ENCODE data around the gene ELAVL3. TPM values are rescaled to one million over a fixed set of nuclear protein-coding genes. Genes with fewer than 3 reads are reported as not detected.
A peak's percentile ranks its signal among the peaks of the same experiment; 100 is the strongest.

The ELAVL3 gene
- total and polyA plus RNA-seq, 3 donors from 2014 or later = 0.74 to 7.5 (median 6.1) TPM

GRCh38 chr19:11510444-11510843 lies 29.6 kb upstream of the ELAVL3 start:
- Histone ChIP-seq H3K9me3 (no peaks in the 10 kb centered on the region), H3K27ac (no peak overlapping the region), H3K4me3 (no peak overlapping the region), H3K36me3 (ENCODE audit: low read depth, missing control alignments) (no peaks in the 10 kb centered on the region), H3K27me3 (no peaks in the 10 kb centered on the region), H3K4me1 (no peaks in the 10 kb centered on the region)
- intact Hi-C loops (cut with DNase I; ENCODE audit: low total_unique reads) = no loop called here
- TF ChIP-seq POLR2A (IDR thresholded peaks at IDR 0.05) = no peak
- WGBS, 2 donors = 91 to 97% methylated on average over 8 of the region's 8 CpGs
- DNase-seq = no peak

- Histone ChIP-seq H3K9me3 (no peaks in the 10 kb centered on the region), H3K36me3 (ENCODE audit: low read depth, missing control alignments) (no peaks in the 10 kb centered on the region), H3K4me1 (peaks cover 4% of the 10 kb centered on the region), H3K27ac (no peak overlapping the region), H3K4me3 (no peak overlapping the region), H3K27me3 (no peaks in the 10 kb centered on the region)
- intact Hi-C loops (cut with DNase I; ENCODE audit: low total_unique reads) = no loop called here
- WGBS, 2 donors = 77 to 86% methylated on average over 14 to 18 of the region's 18 CpGs
- no peak for DNase-seq
- TF ChIP-seq POLR2A (IDR thresholded peaks at IDR 0.05) = no peak
- TF ChIP-seq, protein P1, sequence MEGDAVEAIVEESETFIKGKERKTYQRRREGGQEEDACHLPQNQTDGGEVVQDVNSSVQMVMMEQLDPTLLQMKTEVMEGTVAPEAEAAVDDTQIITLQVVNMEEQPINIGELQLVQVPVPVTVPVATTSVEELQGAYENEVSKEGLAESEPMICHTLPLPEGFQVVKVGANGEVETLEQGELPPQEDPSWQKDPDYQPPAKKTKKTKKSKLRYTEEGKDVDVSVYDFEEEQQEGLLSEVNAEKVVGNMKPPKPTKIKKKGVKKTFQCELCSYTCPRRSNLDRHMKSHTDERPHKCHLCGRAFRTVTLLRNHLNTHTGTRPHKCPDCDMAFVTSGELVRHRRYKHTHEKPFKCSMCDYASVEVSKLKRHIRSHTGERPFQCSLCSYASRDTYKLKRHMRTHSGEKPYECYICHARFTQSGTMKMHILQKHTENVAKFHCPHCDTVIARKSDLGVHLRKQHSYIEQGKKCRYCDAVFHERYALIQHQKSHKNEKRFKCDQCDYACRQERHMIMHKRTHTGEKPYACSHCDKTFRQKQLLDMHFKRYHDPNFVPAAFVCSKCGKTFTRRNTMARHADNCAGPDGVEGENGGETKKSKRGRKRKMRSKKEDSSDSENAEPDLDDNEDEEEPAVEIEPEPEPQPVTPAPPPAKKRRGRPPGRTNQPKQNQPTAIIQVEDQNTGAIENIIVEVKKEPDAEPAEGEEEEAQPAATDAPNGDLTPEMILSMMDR (IDR thresholded peaks at IDR 0.05) = no peak
Measured at GRCh38 chr19:11507370-11508078, 26.7 kb upstream of the ELAVL3 start.

DNA sequence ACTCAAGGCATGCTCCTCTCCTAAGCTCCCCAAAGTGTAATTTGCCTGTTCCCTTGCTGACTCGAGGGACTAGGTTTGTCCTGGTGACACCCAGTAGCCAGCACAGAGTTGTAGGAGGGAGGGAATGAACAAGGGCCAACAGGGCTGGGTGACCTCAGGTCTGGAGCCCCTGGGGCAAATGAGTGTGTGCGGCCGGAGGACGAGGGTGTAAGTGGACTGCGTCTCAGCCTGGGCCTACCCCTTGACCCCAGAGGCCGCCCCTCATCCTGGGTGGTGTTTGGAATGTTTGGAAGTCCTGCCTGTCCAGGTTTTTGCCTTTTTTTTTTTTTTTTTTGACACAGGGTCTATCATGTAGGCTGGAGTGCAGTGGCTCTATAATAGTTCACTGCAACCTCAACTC lies 26.1 kb upstream of the ELAVL3 start:
- Histone ChIP-seq H3K27me3 (no peaks in the 10 kb centered on the region), H3K36me3 (ENCODE audit: low read depth, missing control alignments) (no peaks in the 10 kb centered on the region), H3K27ac (no peak overlapping the region), H3K4me1 (peaks cover 4% of the 10 kb centered on the region), H3K4me3 (no peak overlapping the region), H3K9me3 (no peaks in the 10 kb centered on the region)
- TF ChIP-seq, protein P1 (IDR thresholded peaks at IDR 0.05) = no peak
- TF ChIP-seq POLR2A (IDR thresholded peaks at IDR 0.05) = no peak
- intact Hi-C loops (cut with DNase I; ENCODE audit: low total_unique reads) = no loop called here
- DNase-seq = no peak
- WGBS, 2 donors = 77 to 79% methylated on average over 6 of the region's 6 CpGs

GRCh38 chr19:11506101-11506555 lies 25.3 kb upstream of the ELAVL3 start:
- peak overlapping the region; percentile 89 to 93 for H3K27ac ChIP-seq
- no peaks in the 10 kb centered on the region for H3K27me3 ChIP-seq
- peaks cover 4% of the 10 kb centered on the region for H3K4me1 ChIP-seq
- no peak for DNase-seq
- no peaks in the 10 kb centered on the region for H3K36me3 ChIP-seq (ENCODE audit: low read depth, missing control alignments)
- TF ChIP-seq, protein P1 (IDR thresholded peaks at IDR 0.05) = no peak
- TF ChIP-seq POLR2A (IDR thresholded peaks at IDR 0.05) = no peak
- intact Hi-C loops (cut with DNase I; ENCODE audit: low total_unique reads) = no loop called here
- 20 to 30% methylated on average over 20 of the region's 20 CpGs for WGBS, 2 donors
- no peaks in the 10 kb centered on the region for H3K9me3 ChIP-seq
- peak overlapping the region; percentile 89 to 99 for H3K4me3 ChIP-seq

- Histone ChIP-seq H3K4me1 (peaks cover 4% of the 10 kb centered on the region), H3K4me3 (peak within 1 kb of the TSS; percentile 89 to 99), H3K27me3 (no peaks in the 10 kb centered on the region), H3K9me3 (no peaks in the 10 kb centered on the region), H3K36me3 (ENCODE audit: low read depth, missing control alignments) (no peaks in the 10 kb centered on the region), H3K27ac (peak within 1 kb of the TSS; percentile 89 to 93)
- intact Hi-C loops (cut with DNase I; ENCODE audit: low total_unique reads) = no loop called here
- 1% methylated on average over 16 to 36 of the region's 65 CpGs for WGBS, 2 donors
- DNase-seq = peak; percentile 94
- TF ChIP-seq, protein P1 (IDR thresholded peaks at IDR 0.05) = no peak
- no peak for TF ChIP-seq POLR2A (IDR thresholded peaks at IDR 0.05)
Measured at GRCh38 chr19:11505504-11506100, 24.8 kb upstream of the ELAVL3 start, which contains the start of gene ZNF653. Gene ZNF653 (minus strand): TSS chr19:11505839. CDS start chr19:11505786, 53 bp downstream.
